HG03469 (cell line): Measurements from ENCODE around the gene RAP1GAP2.
"Not testable (repeated sequence)": the region's sequence is repeated elsewhere in the genome, so short reads cannot be mapped to it uniquely, and the experiment has no call there.

Experiments
- ATAC-seq: cut with Tn5 transposase; IDR thresholded peaks from one replicate; pipeline ENCODE4 v1.9.1; 2021; ENCODE audit warnings: mild to moderate bottlenecking, moderate library complexity, moderate number of reproducible peaks; ENCODE audit not compliant: unreplicated experiment

Gene RAP1GAP2

DNA sequence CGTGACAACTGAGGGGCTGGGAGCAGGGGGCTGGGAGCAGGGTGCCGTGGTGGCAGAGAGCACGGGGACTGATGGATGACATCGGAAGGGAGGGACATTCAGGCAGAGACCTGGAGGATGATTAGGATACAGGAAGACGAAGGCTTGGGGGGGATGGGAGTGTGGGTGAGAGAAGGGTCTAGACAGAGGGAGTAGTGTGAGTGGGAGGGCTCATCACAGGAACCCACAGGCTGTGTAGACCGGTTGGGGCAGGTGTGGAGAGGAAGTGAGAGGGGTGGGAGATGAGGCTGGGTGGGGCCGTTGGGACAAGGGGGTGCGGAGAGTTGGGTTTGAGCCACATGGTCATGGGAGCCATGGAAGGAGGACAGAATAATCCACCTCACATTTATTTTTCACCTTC is 83.8 kb downstream of the RAP1GAP2 start:
- no peak for ATAC-seq

DNA sequence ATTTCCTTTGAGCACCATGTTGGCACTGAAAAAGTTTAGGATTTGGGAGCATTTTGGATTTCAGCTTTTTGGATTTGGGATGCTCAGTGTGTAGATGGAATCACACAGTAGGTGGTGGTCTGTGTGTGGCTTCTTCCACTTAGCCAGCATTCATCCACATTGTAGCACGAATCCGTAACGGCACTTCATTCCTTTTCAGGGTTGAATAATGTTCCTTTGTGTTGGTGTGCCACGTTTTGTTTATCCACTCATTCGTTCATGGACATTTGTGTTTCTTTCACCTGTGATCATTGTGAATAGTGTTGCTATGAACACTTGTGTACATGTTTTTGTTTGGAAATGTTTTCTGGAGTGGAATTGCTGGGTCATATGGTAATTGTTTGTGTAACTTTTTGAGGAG is 85.1 kb downstream of the RAP1GAP2 start:
- no peak for ATAC-seq

DNA sequence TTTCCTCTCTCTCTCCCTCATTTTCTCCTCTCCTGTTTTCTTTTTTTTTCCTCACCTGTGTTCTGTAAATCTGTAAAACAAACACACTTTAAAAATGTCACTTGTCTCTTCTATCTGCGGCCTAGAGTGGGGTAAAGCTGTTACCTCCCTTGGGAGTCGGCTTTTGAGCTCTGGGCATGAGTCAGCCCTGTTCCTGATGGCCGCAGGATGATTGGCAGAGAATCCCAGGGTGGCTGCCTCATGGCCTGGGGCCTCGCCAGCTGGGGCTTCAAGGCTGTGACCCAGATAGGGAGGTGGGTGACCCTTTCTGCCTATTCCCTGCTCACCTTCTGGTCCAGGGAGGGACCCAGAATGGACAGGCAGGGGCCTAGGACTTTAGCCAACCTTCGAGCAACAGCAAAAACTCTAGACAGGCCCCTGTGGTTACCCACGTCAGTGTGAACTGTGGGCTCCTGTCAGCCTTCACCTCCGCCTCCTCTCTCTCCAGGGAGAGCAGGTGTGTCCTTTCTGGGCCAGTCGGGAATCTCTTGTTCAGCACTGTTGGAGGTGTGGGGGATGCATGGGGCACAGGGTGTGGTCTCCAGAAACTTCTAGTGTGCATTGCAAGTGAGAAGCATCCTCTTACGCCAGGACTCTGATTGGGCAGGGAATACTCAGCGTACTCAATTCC is 87.4 kb downstream of the RAP1GAP2 start:
- ATAC-seq: no peak

DNA sequence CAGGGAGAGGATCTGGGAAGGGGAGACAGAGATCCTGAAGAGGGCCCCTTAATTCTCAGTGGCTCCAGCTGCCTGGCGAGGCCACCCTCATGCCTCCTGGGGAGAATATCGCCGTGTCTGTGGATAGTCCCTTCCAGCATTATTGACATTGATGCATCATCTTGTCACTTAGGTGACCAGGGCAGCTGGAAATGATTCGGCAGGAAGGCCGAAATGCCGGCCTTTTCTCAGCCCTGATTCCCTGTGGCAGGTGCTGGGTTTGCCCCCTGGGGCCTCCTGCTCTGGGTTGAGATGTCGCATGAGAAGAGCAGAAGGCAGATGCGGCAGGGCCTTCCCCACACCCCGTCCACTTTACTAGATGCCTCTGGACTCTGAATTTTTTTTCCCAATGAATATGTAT is 89.5 kb downstream of the RAP1GAP2 start:
- no peak for ATAC-seq

DNA sequence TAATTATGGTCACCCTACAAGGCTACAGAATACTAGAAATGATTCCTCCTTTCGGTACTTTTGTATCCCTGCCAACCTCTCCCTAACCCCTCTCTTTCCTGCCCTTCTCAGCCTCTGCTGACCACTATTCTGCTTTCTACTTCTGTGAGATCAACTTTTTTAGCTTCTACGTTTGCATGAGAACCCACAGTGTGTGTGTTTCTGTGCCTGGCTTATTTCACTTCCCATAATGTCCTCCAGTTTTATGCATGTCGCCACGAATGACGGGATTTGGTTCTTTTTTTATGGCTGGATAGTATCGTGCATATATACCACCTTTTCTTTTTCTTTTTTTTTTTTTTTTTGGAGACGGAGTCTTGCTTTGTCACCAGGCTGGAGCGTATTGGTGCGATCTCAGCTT is 92.1 kb downstream of the RAP1GAP2 start:
- no peak for ATAC-seq

DNA sequence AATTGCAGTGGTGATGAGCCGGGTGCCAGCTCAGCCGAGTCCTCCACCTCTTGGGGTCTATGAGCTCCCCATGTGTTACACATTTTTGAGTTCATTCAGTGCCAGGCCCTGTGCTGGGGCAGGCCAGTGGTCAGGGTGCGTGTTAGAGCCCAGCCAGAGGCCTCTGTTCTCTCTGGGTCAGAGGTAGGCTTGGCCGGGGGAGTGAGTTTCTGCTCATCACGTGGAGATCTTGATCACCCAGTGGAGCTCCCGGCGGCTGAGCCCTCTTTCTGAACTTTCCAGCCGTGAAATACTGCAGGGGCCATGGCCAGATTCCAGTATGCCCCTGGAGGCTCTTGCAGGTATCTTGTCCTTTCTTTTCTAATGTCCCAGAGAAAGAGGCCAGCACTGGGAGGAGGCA is 93.0 kb downstream of the RAP1GAP2 start:
- no peak for ATAC-seq

DNA sequence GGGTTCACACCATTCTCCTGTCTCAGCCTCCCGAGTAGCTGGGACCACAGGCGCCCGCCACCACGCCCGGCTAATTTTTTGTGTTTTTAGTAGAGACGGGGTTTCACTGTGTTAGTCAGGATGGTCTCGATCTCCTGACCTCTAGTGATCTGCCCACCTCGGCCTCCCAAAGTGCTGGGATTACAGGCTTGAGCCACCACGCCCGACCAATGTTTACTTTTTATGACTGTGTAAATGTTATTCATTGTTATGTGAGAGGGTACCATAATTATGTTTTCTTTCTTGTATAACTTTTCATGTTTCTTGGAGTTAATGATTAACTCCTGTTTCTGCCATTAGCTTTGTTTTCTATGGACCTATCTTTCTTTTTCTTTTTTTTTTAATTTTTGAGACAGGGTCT is 94.5 kb downstream of the RAP1GAP2 start:
- ATAC-seq: not testable (repeated sequence)

DNA sequence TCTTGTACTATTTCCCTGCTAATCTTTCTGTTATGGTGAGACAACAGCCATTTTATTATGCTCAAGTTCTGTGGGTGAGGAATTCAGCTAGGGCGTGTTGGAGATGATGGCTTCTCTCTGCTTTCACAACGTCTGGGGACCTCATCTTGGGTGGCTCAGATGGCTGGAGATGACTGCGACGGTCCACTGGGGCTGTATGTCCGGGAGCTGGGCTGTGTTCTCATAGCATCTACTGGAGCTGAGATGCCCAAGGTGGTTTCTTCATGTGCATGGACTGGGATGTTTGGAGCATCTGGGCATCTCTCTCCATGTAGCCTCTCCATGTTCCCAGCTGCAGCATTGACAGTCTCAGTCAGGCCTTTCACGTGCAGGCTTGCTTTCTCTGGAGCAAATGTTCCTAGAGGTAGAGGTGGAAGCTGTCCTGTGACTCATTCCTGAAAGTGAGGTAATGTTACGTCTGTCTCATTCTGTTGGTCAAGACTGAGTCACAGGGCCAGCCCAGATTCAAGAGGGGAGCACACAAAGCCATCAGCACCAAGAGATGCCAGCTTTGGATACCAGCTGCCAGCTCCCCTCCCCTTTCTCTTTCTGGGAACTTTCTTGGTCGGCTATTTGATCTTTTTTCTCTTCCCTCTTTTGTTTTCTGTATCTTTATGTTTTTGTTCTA is 96.2 kb downstream of the RAP1GAP2 start:
- ATAC-seq: no peak

DNA sequence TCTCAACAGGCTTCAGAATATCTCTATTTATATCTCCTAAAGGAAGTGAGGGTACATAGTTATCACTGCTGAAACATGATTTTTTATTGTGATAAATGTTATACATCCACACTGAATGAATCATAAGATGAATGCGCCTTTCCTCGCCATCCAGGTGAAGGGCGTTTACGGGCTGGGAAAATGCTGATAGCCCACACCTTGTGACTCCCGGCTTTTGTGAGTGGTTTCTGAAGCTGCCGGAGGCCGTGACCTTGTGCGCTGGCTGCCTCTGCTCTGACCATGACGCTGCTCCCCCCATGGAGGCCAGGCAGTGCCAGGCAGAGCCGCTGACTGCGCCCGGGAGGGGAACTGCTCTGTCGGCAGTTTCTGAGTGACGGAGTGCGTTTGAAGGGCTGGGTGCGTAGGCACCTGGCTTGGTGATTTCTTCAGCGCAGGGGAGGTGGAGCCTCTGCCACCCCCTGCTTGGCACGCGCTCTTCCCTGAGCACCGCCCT is 97.2 kb downstream of the RAP1GAP2 start:
- ATAC-seq: no peak

DNA sequence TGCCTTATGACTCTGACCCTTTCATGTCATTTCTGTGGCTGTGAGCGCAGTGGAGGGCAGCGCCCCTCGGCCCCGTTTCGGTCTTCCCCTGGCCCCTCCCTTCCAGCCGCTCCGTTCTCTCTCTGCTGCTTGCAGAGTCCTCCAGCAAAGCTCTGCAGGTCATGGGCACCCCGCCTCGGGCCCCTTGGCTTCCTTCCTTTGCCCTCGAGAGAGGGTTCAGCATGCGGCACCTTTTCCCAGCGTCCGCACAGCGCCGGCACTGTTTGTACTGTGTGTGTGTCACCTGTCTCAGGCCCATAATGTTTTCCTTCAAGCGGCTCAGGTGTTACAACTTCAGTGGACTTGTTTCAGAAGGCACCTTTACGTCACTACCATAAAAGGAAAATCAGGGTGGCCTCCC is 98.5 kb downstream of the RAP1GAP2 start:
- no peak for ATAC-seq

DNA sequence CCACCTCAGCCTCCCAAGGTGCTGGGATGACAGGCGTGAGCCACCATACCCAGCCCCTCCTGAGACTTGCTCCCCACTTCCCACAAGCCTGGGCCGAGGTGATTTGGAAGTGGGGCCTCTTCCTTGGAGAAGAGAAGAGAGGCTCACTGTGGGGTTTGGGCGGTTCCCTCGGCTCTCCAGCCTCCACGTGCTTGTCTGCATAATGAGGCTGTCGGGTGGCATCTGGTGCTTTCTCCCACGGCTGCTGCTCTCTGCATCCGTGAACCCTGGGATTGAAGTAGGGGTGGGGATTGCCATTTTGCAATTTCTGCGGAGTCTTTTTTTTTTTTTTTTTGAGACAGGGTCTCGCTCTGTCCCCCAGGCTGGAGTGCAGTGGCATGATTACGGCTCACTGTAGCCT is 101.4 kb downstream of the RAP1GAP2 start:
- no peak for ATAC-seq

DNA sequence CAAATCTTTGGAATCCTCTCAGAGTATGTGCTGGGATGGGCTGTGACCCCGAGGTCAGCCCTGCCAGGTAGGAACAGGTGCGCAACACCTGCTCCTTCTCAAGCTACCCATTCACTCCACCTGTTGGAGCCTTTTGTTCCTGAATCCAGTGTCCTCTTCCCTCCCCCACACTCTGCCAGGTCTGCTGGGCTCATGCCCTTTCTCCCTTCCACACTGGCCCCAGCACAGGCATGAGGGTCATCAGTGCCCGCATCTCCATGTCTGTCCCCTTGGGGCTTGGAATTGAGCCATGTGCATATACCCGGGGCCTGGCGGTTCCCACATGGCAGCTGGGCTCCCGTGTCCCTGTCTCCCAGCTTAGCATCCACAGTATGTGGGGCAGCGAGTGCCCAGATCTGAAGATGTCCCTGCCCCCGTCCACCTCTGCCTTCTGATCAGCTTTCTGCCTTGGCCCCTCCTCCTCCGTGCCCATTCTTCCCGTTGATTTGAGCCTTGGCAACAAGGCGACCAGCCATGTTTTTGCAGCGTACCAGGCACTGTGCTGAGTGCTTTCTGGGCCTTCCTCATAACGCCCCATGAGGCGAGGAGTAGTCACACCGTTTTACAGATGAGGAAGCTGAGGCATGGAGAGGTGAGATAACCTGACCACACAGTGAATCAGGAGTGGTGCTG is 102.2 kb downstream of the RAP1GAP2 start:
- ATAC-seq: no peak

DNA sequence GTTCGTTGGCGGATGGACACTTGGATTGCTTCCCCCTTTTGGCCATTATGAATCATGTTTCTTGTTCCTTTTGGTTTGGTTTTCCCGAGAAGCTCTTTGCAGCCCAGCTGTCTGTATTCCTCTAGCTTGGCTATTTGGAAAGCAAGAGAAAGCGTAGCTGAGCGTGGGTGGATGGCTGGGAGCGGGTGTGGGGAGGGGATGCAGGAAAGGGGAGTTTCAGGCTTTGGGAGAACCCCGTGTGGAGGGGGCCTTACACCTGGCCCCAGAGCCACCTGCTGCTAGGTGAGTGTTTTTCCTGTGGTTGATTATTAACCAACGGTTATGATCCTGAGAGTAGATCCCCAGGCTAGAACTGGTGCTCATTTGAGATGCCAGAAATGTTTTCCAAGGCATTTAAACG is 103.7 kb downstream of the RAP1GAP2 start:
- ATAC-seq: no peak

DNA sequence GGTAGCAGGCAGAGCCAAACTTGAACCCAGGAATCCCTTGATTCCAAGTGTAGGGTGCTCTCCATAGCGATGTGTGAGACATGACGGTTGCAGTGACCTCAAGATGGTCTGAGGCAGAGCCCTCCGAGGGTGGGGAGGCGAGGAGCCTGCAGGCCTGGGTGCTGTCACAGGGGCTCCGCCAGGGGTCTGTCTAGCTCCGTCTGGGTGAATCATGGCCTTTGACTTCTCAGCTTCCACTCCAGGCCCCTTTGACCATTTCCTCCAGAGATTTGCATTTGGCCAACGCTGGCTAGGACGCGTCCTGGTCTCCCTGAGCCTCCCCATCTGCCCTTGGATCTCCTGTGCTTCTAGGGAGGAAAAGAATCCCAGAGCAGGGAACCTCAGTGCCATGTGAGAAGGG is 104.6 kb downstream of the RAP1GAP2 start:
- no peak for ATAC-seq

DNA sequence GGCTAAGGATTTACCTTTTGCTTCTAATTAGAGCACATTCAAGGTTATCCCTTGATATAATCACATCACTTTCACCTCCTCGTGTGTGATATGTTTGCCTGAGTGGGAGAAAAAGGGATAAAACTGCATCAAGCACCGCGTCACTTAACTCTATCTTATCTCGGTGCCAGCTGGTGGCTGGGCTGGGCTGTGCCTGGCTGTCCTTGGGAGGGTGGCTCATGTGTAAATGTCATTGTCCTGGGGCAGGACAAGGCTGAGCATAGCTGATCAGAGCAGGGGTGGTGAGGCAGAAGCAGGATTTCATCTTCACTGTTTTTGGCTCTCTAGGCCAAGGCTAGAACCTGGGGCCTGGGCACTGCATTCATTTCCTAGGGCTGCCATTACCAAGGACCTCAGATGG is 105.3 kb downstream of the RAP1GAP2 start:
- ATAC-seq: no peak

DNA sequence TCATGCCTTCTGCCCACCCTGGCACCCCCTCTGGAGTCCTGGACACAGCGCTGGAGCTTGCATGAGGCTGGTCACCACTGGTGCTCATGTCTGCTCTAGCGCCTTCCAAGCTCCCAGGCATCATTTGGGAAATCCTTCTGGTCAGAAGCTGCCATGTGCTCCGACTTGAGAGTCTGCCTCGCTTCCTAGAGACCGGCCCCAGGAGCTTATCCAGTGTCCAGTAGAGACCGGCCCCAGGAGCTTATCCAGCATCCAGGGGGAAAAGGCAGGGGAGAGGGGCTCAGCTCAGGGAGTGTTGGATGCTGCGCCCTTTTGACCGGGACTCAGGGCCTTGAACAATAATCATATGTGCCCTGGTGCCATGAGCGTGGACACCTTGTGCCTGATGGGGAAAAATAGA is 106.3 kb downstream of the RAP1GAP2 start:
- ATAC-seq: no peak

DNA sequence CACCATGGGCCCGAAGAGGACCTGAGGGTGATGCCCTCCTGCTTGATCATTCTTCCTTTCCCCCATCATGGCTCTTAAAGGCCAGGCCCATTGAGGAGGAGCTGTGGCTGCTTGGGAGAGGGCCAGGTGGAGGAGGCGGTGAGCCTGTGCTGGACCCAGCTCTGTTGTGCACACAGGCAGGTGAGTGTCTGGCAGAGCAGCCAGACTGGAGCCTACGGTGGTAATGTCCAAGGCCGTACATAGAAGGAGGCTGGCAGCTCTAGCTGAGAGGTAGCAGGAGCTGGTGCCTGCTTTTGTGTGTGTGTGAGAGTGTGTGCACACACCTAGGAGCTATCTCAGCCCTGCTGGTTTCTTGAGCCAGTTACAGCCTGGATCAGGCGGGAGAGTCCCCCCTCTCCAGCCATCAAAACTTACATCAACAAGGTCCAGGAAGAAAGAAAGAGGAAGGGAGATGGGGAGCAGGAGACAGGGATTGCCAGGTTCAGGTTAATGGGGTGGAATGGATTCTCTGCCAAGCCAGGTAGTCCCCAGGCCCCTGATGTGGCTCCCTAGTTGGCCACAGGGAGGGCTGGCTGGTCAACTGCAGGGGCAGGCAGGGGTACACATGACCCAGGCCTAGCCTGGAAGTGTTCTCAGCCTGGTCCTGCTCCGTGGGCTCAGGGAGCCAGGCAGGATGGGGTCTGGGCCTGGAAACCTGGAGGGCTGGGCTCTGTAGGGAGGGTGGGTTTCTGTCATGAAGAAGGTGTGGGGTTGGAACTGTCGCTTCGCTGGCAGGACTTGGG is 107.1 kb downstream of the RAP1GAP2 start:
- no peak for ATAC-seq

DNA sequence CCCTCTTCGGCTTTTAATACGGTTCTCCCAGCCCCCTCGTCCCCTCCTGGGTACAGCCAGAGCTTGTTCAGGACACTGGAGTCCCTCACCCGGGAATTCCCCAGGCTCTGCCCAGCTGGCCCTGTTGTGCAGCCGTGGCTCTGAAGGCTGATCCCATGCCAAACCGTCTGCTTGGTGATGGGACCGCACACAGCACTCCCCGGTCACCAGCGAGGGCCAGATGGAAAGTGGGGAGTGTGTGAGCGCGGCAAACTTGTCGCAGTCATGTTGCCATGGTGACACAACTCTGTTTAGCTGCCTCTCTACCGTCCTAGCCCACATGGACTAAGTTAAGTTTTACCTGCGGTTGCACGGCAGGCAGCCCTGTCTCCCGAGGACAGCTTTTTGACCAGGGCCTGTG is 107.9 kb downstream of the RAP1GAP2 start:
- no peak for ATAC-seq

DNA sequence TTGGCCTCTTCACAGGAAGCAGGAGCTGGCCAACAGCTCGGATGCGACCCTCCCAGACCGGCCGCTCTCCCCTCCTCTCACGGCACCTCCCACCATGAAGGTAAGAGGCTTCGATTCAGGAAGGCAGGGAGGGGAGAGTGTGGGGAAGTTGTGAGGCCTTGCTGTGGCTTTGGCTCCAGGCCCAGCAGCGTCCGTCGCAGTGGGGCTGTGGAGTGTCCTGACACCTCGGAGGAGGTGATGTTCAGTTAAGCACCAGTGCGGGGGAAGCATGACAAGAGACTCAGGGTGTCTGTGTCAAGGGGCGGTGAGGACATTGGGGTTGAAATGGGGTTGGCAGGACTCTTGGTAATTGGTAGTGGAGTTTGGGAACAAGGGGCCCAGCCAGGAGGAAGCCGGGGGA is 109.0 kb downstream of the RAP1GAP2 start:
- ATAC-seq: no peak

DNA sequence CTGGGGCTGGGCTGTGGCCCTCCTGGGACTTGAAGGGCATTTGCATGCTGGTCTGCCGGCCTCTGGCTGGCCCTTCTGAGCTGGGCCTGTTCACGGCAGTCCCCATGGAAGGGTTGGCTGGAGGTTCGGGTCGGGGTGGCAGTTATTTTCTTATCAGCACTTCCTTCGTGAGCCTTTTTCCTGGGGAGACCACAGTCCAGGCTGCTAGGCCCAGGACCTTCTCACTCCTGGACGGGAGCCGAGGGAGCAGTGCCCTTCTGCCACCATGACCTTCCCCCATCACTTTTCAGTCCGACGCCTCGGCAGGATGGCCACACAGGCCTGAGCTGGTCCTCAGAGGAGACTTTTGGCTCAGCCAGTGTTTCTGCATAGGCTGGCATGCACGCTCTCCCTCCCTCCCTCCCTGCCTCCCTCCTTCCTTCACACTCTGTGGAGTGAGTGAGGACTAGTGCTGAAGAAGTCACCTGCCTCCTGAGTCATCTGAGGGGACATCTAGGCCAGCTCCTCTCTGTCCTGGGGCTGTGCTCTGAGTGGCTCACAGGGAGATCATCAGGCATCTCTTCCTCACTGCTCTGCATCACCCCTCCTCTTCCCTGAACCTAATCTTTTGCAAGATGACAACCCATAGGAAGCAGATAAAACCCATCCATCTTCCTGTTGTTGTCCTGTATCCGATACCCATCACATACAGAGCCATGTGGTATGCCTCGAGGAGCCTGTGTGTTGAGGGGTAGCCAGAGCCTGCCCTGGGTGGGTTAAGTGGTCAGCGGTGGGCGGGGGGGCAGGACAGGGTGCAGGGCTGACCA is 109.7 kb downstream of the RAP1GAP2 start:
- ATAC-seq: no peak

DNA sequence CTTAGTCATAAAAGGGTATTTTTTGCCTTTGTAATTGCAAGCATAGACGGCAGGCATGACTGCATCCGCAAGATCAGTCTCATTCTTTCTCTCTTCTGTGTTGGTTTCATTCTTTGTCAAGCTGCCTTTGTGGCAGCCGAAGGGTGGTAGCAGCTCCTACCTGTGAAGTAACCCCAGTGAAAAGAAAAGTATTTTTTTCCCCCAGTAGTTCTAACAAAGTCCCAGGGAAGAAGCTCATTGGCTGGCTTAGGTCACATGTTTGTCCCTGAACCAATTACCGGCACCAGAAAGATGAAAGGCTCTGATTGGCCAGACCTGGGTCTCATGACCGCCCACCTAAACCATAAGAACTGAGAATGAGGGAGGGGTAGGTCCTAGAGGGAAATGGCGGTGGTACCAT is 110.7 kb downstream of the RAP1GAP2 start:
- ATAC-seq: no peak
